ENCODE results near the gene FBN3.

The FBN3 gene

DNA sequence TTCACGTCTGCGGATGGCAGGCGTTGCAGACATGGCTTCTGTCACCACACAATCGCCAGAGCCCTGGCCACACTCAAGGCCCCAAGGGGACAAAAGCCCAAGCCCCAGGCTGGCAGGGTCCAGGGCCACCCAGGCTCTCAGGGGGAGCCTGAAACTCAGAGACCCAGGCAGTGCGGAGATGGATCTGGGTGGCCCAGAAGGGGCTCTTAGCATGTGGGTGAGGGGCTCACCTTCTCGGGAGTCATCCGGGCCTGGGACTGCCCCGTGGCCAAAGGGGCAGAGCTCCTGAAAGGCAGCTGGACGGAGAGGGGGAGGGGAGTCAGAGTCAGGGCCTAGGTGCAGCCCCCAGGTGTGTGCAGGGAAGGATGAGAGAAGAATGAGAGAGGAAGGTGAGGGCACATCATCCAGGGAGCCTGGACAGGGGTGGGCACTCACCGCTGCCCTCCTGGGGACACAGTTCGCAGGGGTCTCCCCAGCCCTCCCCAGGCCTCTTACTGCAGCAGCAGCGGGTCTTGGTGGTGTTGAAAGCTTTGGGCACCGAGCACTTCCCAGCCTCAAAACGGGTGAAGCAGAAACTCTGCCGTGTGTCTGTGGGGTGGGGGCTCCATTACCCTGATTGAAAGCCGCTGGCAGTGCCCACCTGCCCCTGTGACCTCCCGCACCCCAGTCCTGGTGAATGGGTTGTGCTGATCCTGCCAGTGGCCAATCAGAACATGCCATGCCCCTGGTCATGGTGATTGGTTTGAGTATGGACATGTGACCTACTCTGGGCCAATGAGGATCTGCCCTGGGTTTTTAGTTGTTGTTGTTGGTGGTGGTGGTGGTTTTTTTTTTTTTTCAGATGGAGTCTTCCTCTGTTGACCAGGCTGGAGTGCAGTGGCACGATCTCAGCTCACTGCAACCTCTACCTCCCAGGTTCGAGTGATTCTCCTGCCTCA, 59.5 kb downstream of the FBN3 start:
- DNase-seq (ENCODE audit: low read depth, low spot score): no peak

DNA sequence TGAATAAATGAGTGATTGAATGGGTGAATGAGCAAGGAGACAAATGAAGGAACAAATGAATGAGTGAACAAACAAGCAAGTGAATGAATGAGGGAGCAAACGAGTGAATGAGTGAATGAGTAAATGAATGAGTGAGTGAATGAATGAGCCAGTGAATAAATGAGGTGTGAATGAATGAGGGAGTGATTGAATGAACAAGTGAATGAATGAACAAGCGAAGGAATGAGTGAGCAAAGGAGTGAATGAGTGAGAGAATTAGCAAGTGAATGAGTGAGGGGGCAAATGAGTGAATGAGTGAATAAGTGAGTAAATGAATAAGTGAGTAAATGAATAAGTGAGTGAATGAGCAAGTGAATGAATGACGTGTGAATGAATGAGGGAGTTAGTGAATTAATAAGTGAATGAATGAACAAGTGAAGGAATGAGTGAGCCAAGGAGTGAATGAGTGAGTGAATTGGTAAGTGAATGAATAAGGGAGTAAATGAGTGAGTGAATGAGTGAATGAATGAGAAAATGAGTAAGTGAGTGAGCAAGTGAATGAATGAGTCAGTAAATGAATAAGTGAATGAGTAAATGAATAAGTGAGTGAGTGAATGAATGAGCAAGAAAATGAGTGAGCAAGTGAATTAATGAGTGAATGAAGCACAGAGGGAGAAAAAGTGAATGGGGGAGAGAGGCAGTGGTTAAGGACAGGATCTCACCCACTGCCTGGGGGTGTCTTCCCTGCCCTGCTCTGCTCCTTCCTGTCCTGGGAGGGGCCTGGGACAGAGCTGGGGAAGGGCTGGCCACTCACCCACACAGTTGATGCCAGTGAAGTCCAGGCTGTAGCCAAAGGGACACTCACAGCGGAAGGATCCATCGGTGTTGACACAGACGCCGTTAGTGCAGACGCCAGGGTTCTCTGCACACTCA, 60.4 kb downstream of the FBN3 start:
- Histone ChIP-seq H3K36me3 (ENCODE audit: insufficient read depth, low read length) (peaks cover 48% of the 10 kb centered on the region), H3K9ac (ENCODE audit: insufficient read length) (no peak overlapping the region), H3K9me3 (ENCODE audit: low read depth, low read length) (no peaks in the 10 kb centered on the region; the same call in 1 of the 2 replicates), H3K4me3 (no peak overlapping the region), H3K27ac (no peak overlapping the region)
- TF ChIP-seq FOXP2 (optimal IDR thresholded peaks at IDR 0.05; ENCODE audit: control extremely low read depth, extremely low read length, insufficient read depth) (no peak), EZH2 (IDR thresholded peaks at IDR 0.05) (no peak), POLR2AphosphoS5 (IDR thresholded peaks at IDR 0.05; ENCODE audit: borderline replicate concordance, low read depth, low read length) (no peak)
- DNase-seq (ENCODE audit: low read depth, low spot score): no peak

More for the DNA sequence above, 59.5 kb downstream of the FBN3 start:
- Histone ChIP-seq H3K4me3 (no peak overlapping the region), H3K27ac (no peak overlapping the region), H3K9ac (ENCODE audit: insufficient read length) (no peak overlapping the region), H3K9me3 (ENCODE audit: low read depth, low read length) (no peaks in the 10 kb centered on the region; the same call in 1 of the 2 replicates), H3K36me3 (ENCODE audit: insufficient read depth, low read length) (peaks cover 55% of the 10 kb centered on the region)
- TF ChIP-seq POLR2AphosphoS5 (IDR thresholded peaks at IDR 0.05; ENCODE audit: borderline replicate concordance, low read depth, low read length): no peak
- no peak for TF ChIP-seq FOXP2 (optimal IDR thresholded peaks at IDR 0.05; ENCODE audit: control extremely low read depth, extremely low read length, insufficient read depth)

- DNase-seq (ENCODE audit: low read depth, low spot score): no peak
- peaks cover 43% of the 10 kb centered on the region for H3K36me3 ChIP-seq (ENCODE audit: insufficient read depth, low read length)
- H3K9me3 ChIP-seq (ENCODE audit: low read depth, low read length): no peaks in the 10 kb centered on the region; the same call in 1 of the 2 replicates
- H3K27ac ChIP-seq: no peak overlapping the region
- H3K4me3 ChIP-seq: no peak overlapping the region
- TF ChIP-seq POLR2AphosphoS5 (IDR thresholded peaks at IDR 0.05; ENCODE audit: borderline replicate concordance, low read depth, low read length): no peak
- no peak for TF ChIP-seq EZH2 (IDR thresholded peaks at IDR 0.05)
- no peak for TF ChIP-seq FOXP2 (optimal IDR thresholded peaks at IDR 0.05; ENCODE audit: control extremely low read depth, extremely low read length, insufficient read depth)
- no peak overlapping the region for H3K9ac ChIP-seq (ENCODE audit: insufficient read length)
Observed at GRCh38 chr19:8087876-8088275, 61.5 kb downstream of the FBN3 start.

DNA sequence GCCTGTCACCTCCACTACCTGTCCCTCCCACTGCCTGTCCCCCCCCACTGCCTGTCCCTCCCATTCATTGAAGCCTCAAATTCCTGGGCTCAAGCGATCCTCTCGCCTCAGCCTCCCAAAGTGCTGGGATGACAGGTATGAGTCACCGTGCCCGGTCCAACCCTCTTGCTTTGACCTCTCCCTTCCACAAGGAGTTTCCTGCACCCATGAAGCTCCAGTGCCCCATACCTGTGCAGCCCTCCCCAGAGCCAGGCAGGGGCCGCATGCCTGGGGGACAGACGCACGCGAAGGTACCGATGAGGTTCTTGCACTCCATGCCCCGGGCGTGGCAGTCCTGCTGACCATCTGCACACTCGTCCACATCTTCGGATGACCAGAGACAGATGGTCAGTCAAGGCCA, 62.5 kb downstream of the FBN3 start:
- no peak overlapping the region for H3K27ac ChIP-seq
- H3K9me3 ChIP-seq (ENCODE audit: low read depth, low read length): no peaks in the 10 kb centered on the region; the same call in 1 of the 2 replicates
- H3K4me3 ChIP-seq: no peak overlapping the region
- no peak overlapping the region for H3K9ac ChIP-seq (ENCODE audit: insufficient read length)
- H3K36me3 ChIP-seq (ENCODE audit: insufficient read depth, low read length): peaks cover 43% of the 10 kb centered on the region
- TF ChIP-seq FOXP2 (optimal IDR thresholded peaks at IDR 0.05; ENCODE audit: control extremely low read depth, extremely low read length, insufficient read depth) (no peak), EZH2 (IDR thresholded peaks at IDR 0.05) (no peak), POLR2AphosphoS5 (IDR thresholded peaks at IDR 0.05; ENCODE audit: borderline replicate concordance, low read depth, low read length) (no peak)
- DNase-seq (ENCODE audit: low read depth, low spot score): no peak

- no peak for TF ChIP-seq POLR2AphosphoS5 (IDR thresholded peaks at IDR 0.05; ENCODE audit: borderline replicate concordance, low read depth, low read length)
- no peak for TF ChIP-seq FOXP2 (optimal IDR thresholded peaks at IDR 0.05; ENCODE audit: control extremely low read depth, extremely low read length, insufficient read depth)
- TF ChIP-seq EZH2 (IDR thresholded peaks at IDR 0.05): no peak
- DNase-seq (ENCODE audit: low read depth, low spot score): no peak
- H3K9ac ChIP-seq (ENCODE audit: insufficient read length): no peak overlapping the region
- H3K4me3 ChIP-seq: no peak overlapping the region
- H3K36me3 ChIP-seq (ENCODE audit: insufficient read depth, low read length): peaks cover 35% of the 10 kb centered on the region
- no peak overlapping the region for H3K27ac ChIP-seq
- H3K9me3 ChIP-seq (ENCODE audit: low read depth, low read length): no peaks in the 10 kb centered on the region; the same call in 1 of the 2 replicates
Observed at GRCh38 chr19:8085598-8086408, 63.6 kb downstream of the FBN3 start.

GRCh38 chr19:8084152-8084551, 65.2 kb downstream of the FBN3 start:
- Histone ChIP-seq H3K27ac (no peak overlapping the region), H3K36me3 (ENCODE audit: insufficient read depth, low read length) (peaks cover 23% of the 10 kb centered on the region), H3K9ac (ENCODE audit: insufficient read length) (no peak overlapping the region), H3K9me3 (ENCODE audit: low read depth, low read length) (no peaks in the 10 kb centered on the region; the same call in 1 of the 2 replicates), H3K4me3 (no peak overlapping the region)
- TF ChIP-seq FOXP2 (optimal IDR thresholded peaks at IDR 0.05; ENCODE audit: control extremely low read depth, extremely low read length, insufficient read depth) (no peak), POLR2AphosphoS5 (IDR thresholded peaks at IDR 0.05; ENCODE audit: borderline replicate concordance, low read depth, low read length) (no peak), EZH2 (IDR thresholded peaks at IDR 0.05) (no peak)
- DNase-seq (ENCODE audit: low read depth, low spot score): no peak

GRCh38 chr19:8083141-8083540, 66.3 kb downstream of the FBN3 start:
- no peak overlapping the region for H3K4me3 ChIP-seq
- no peaks in the 10 kb centered on the region for H3K9me3 ChIP-seq (ENCODE audit: low read depth, low read length)
- TF ChIP-seq EZH2 (IDR thresholded peaks at IDR 0.05) (no peak), FOXP2 (optimal IDR thresholded peaks at IDR 0.05; ENCODE audit: control extremely low read depth, extremely low read length, insufficient read depth) (no peak), POLR2AphosphoS5 (IDR thresholded peaks at IDR 0.05; ENCODE audit: borderline replicate concordance, low read depth, low read length) (no peak)
- H3K27ac ChIP-seq: no peak overlapping the region
- no peak for DNase-seq (ENCODE audit: low read depth, low spot score)
- H3K36me3 ChIP-seq (ENCODE audit: insufficient read depth, low read length): peaks cover 13% of the 10 kb centered on the region
- H3K9ac ChIP-seq (ENCODE audit: insufficient read length): no peak overlapping the region
